GM21381 (cell line): ENCODE measurements around the gene OVCA2.
A peak's percentile ranks its signal among the peaks of the same experiment; 100 is the strongest.

Source experiments
- ATAC-seq: cut with Tn5 transposase; IDR thresholded peaks from one replicate; pipeline ENCODE4 v1.9.1; 2021; ENCODE audit warnings: mild to moderate bottlenecking, moderate library complexity; ENCODE audit not compliant: unreplicated experiment

The OVCA2 gene

DNA sequence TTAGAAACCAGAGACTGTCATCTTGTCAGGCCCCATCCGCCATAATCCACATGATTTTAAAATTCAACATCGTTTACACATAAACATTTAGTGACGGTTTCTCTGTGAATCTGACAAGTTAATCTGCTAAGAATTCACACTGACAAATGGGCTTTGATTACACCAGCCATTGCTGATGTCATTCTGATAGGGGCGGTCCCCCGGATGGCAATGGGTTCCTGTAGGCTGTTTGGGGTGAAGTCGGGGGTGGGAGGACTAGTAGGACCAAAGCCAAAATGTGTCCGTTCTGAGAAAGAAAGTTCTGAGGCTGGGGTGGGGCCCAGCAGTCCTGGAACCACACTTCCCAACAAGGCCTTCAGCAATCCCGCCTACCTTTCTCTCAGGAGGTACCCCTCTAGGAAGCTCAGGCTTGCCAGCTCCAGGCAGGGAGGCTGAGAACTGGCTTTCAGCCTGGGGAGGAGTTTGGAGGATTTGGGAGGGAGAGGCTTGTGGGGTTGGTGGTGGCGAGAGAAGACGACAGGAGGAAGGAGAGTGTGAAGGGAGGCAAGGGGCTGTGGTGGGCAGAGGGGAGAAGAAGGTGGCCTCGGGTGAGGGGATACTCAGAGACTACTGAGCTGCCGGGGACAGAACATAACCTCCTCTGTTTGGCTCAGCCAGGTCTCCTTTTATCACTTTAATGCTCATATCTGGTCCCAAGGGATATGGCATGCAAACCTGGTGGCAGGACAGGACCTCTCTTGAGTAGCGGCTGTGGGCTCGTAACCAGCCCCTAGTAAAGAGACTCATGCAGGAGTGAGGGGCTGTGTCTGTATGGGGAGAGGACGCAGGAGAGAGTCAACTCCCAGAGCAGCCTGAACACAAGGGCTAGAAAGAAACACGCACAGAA lies 21.7 kb downstream of the OVCA2 start:
- no peak for ATAC-seq

GRCh38 chr17:2064147-2064489 lies 22.3 kb downstream of the OVCA2 start:
- no peak for ATAC-seq

GRCh38 chr17:2064520-2064971 lies 22.7 kb downstream of the OVCA2 start:
- no peak for ATAC-seq

- ATAC-seq = no peak
These were observed 23.4 kb downstream of the OVCA2 start for GRCh38 chr17:2064980-2065785.

DNA sequence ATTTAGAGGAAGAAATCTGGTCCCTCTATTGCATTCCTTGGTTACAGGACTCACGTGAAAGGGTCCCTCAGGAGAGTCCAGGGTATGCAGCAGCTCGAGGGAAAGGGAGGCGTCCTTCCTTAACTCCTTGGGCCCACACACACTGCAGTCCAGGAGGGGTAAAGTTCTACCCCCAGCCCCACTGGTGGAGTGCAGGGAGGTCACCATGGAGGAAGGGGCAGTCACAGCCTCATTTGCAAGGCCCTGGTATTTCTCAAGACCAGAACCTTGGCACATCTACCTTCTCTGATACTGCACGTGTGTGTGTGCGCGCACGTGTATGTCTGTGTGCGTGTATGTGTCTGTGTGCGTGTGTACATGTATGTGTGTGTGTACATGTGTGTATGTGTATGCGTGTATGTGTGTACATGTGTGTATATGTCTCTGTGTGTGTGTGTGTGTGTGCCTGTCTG lies 24.2 kb downstream of the OVCA2 start:
- no peak for ATAC-seq

- ATAC-seq = no peak
These were observed 25.3 kb downstream of the OVCA2 start for GRCh38 chr17:2067048-2067561.

- no peak for ATAC-seq
These were observed 25.8 kb downstream of the OVCA2 start for GRCh38 chr17:2067608-2068024.

DNA sequence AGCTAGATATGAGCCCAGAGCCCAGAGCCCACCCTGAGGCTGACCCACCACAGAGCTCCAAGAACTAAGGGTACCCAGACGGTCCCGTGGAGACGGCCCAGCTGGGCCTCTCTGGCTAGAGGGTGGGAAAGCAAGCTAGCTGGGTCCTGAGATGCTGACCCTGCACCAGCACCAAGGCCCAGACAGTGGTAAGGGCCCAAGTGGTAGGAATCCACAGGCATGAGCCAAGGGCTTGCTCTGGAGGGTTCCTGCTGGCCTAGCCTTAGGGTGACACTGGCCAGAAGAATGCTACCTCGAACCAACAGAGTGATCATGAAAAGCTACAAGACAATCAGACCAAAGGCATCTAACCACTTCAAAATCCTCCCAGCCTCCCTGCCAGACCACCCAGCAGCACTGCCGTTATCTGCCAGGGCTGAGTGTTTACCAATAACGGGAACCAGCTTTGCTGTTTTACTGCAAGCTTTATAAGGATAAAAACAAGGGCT lies 26.3 kb downstream of the OVCA2 start:
- no peak for ATAC-seq

DNA sequence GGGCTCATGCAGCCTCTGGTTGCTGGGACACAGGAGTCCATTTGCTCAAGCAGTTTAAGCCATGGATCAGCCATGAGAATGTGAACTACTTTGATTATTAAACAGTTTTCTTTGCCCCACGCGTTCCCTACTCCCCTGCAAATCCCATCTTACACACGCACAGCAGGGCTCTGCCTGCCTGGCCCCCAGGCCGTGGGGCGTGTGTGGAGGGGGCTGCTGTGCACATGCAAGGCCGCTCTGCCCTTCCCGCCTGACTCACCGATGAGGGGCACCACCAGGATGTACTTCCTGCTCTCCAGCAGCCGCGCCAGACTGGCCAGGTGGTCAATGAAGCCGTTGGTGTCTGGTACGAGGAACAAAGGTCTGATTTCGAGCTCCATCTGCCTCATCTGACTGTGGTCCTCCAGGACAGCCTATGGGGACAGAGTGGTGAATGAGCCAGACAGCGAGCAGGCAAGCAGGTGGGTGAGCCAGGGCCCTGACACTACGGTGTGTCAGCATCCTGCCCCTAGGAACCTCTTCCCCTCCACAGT lies 26.8 kb downstream of the OVCA2 start:
- ATAC-seq = no peak

- peak; percentile 76 for ATAC-seq
These were observed 28.6 kb downstream of the OVCA2 start for GRCh38 chr17:2070241-2071023.

- no peak for ATAC-seq
These were observed 29.2 kb downstream of the OVCA2 start for GRCh38 chr17:2071024-2071385.

GRCh38 chr17:2071455-2072281 lies 29.8 kb downstream of the OVCA2 start:
- ATAC-seq = no peak

DNA sequence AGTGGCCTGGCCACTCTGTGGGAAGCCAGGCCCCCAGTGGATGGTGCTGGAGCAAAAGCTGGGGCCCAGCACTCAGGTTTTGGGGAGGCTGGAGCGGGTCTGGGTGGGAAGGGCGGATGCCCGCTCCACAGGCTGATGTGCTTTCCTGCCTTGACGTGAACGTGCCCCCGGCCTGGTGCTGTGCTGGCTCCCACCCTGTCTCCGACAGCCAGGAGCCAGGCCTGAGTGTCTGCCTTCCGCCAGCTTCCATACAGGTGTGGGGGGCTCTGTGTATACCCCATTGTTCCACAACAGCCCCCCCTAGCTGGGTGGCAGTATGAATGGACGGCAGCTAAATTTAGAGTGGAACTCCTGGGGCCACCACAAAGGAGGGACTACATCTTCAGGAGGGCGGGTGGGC lies 33.1 kb downstream of the OVCA2 start:
- no peak for ATAC-seq

- ATAC-seq = no peak
These were observed 33.7 kb downstream of the OVCA2 start for GRCh38 chr17:2075336-2076086.

- ATAC-seq = no peak
These were observed 34.5 kb downstream of the OVCA2 start for GRCh38 chr17:2076087-2076984.

DNA sequence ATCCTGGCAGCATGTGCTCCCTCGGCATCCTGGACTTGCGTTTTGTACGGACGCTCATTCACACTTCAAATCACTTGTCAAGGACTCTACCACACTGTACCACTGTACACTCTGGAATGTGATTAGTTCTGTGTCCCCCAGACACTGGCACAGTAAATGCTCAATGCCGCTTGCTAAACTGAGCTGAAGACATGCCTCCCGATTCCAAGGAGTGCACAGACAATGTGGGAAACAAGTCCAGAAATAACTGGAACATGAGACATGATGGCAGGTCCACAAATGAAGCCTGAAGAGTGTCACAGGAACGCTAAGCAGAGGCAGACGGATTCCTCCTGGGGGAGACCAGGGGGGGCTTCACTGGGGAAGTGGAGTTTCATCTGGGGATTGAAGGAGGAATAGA lies 35.2 kb downstream of the OVCA2 start:
- ATAC-seq = no peak

- ATAC-seq = no peak
These were observed 39.7 kb downstream of the OVCA2 start for GRCh38 chr17:2081564-2081963.
